ENCODE results near the gene COL4A1. TPM values are rescaled to one million over a fixed set of nuclear protein-coding genes. Genes with fewer than 3 reads are reported as not detected.

COL4A1 gene
- polyA plus RNA-seq, 1 of the 3 experiments (the other 2 are of a cell fraction), result 30.3 TPM

DNA sequence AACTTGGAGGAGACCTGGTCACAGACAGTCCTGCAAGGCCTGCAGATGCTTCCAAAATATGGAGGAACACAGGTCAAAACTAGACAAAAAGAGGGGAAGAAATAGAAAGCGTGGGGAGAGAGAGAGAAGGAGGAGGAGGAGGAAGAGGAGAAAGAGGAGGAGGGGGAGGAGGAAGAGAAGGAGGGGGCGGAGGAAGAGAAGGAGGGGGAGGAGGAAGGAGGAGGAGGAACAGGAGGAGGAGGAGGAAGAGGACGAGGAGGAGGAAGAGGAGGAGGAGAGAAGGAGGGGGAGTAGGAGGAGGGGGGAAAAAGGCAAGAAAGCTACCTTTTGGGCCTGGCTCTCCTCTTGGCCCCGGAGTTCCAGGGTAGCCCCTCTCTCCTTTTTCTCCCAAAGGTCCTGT is 105.8 kb downstream of the COL4A1 start (continued):
- TF ChIP-seq, protein P1, sequence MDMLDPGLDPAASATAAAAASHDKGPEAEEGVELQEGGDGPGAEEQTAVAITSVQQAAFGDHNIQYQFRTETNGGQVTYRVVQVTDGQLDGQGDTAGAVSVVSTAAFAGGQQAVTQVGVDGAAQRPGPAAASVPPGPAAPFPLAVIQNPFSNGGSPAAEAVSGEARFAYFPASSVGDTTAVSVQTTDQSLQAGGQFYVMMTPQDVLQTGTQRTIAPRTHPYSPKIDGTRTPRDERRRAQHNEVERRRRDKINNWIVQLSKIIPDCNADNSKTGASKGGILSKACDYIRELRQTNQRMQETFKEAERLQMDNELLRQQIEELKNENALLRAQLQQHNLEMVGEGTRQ (IDR thresholded peaks at IDR 0.05; ENCODE audit: borderline replicate concordance, low read depth, low read length), result no peak
- no peak for TF ChIP-seq RAD21 (IDR thresholded peaks at IDR 0.05; ENCODE audit: low read length)

DNA sequence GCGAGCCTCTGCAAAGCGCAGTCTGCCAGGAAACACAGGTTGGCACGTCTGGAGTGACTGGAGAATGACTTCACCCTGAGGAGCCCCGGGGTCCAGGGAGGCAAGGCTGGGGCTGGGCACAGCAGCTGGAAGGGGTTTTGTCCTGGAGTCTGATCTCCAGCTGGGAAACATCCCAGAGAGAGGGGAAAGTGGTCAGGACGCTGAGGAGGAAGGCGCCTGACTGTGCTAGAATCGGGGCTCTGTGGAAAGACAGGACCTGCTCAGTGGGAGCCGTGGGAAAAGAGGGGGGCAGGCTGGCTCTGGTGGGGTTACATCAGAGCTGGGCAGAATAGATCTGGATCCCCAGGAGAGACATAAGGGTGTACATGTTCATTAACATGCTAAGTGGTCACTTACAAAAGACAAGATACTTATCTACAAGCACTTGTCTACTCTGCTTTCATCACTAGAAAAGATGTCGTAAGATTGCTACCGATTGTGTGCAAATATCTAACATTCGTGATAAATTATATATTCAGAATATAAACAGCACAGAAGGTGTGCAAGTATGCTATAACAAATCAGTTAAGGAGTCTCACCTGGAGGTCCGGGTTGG is 106.6 kb downstream of the COL4A1 start:
- TF ChIP-seq NFIC (IDR thresholded peaks at IDR 0.05; ENCODE audit: borderline replicate concordance), result no peak
- no peak for TF ChIP-seq GATA2 (CRISPR knock-in tag; IDR thresholded peaks at IDR 0.05)
- no peak for TF ChIP-seq TEAD4 (IDR thresholded peaks at IDR 0.05; ENCODE audit: borderline replicate concordance, insufficient read depth)
- Histone ChIP-seq H4K20me1 (ENCODE audit: insufficient read depth) (no peaks in the 10 kb centered on the region), H3K9me2 (no peaks in the 10 kb centered on the region), H3K4me1 (ENCODE audit: control insufficient read depth in 1 of 2, insufficient read depth in 2 of 2, low read depth in 1 of 2, low read length in 1 of 2) (no peaks in the 10 kb centered on the region; a peak in 1 of 4 replicates), H2AFZ (ENCODE audit: low read depth) (no peak overlapping the region), H3K4me3 (ENCODE audit: low read depth in 2 of 2, low read length in 1 of 2) (no peak overlapping the region), H3K79me2 (ENCODE audit: insufficient read depth) (no peaks in the 10 kb centered on the region; the same call in 1 of the 2 replicates), H3K9ac (no peak overlapping the region), H3F3A (replicated peaks; ENCODE audit: insufficient read depth) (peaks cover 20% of the 10 kb centered on the region), H3K4me2 (no peak overlapping the region), H3K9me3 (no peaks in the 10 kb centered on the region), H3K36me3 (replicated peaks in 1 of 2; ENCODE audit: control insufficient read depth in 1 of 2, insufficient read depth in 2 of 2, low read length in 1 of 2) (peaks cover 12 to 44% of the 10 kb centered on the region in 2 experiments), H3K27ac (ENCODE audit: low read depth in 2 of 2, low read length in 1 of 2) (no peak overlapping the region), H3K27me3 (ENCODE audit: insufficient read depth) (no peaks in the 10 kb centered on the region)
- ChIA-PET POLR2A (no interaction called here), CTCF (interaction anchor here (0.5 kb wide), 1 partner anchor 26 kb away, joined by 3 read pairs; no protein-coding TSS in a partner anchor)
- 83% methylated on average over 12 of the region's 12 CpGs for WGBS (ENCODE audit: low lambda C conversion rate)
- peak; percentile 26 for DNase-seq

DNA sequence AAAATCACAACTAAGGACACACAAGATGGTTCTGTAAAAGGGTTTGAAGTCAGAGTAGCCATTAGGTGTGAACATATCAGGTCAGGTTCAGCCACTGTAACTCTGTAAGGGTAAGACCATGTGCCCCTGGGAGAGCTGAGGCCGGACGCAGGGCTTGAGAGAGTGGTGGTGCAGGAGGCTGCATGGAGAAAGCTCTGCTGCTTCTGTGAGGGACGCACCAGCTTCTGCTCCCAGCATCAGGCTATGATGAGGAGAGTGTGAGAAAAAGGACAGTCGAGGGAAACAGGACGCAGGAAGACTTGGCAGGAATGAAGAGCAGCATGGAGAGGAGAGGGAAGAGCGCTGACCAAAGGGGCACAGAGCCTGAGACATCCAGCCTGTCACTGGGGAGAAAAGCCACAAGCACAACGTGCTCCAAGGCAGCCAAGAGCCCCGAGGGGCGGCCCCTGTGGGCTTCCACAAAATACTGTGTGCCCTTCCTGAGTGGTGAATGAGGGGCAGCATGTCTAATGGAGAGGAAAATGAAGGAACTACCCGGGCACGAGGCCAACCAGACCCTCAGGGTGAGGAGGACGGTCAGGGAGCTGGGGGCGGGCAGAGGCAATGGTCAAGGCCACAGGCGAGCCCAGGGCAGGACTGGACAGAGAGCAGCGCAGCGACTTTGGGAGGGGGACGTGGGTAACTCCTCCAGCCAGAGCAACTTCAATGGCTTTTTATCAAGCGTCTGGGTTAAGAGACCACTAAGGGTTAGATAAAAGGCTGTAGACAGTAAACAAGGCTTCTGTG is 107.7 kb downstream of the COL4A1 start:
- H3K79me2 ChIP-seq (ENCODE audit: insufficient read depth), result no peaks in the 10 kb centered on the region; the same call in 1 of the 2 replicates
- H3F3A ChIP-seq (replicated peaks; ENCODE audit: insufficient read depth), result peaks cover 12% of the 10 kb centered on the region
- H3K9me3 ChIP-seq, result no peaks in the 10 kb centered on the region
- H3K27me3 ChIP-seq (ENCODE audit: insufficient read depth), result no peaks in the 10 kb centered on the region
- TF ChIP-seq, protein P2, sequence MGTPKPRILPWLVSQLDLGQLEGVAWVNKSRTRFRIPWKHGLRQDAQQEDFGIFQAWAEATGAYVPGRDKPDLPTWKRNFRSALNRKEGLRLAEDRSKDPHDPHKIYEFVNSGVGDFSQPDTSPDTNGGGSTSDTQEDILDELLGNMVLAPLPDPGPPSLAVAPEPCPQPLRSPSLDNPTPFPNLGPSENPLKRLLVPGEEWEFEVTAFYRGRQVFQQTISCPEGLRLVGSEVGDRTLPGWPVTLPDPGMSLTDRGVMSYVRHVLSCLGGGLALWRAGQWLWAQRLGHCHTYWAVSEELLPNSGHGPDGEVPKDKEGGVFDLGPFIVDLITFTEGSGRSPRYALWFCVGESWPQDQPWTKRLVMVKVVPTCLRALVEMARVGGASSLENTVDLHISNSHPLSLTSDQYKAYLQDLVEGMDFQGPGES (IDR thresholded peaks at IDR 0.05; ENCODE audit: low read depth, low read length), result no peak
- TF ChIP-seq FOSL2 (IDR thresholded peaks at IDR 0.05; ENCODE audit: borderline replicate concordance, low read depth), result no peak
- TF ChIP-seq JUND (IDR thresholded peaks at IDR 0.05), result no peak
- no peak for TF ChIP-seq GATA2 (CRISPR knock-in tag; IDR thresholded peaks at IDR 0.05)
- TF ChIP-seq, protein P3, sequence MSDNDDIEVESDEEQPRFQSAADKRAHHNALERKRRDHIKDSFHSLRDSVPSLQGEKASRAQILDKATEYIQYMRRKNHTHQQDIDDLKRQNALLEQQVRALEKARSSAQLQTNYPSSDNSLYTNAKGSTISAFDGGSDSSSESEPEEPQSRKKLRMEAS (IDR thresholded peaks at IDR 0.05; ENCODE audit: low read depth), result no peak
- TF ChIP-seq, protein P4, sequence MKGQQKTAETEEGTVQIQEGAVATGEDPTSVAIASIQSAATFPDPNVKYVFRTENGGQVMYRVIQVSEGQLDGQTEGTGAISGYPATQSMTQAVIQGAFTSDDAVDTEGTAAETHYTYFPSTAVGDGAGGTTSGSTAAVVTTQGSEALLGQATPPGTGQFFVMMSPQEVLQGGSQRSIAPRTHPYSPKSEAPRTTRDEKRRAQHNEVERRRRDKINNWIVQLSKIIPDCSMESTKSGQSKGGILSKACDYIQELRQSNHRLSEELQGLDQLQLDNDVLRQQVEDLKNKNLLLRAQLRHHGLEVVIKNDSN (IDR thresholded peaks at IDR 0.05; ENCODE audit: borderline replicate concordance, low read depth), result no peak
- TF ChIP-seq SMC3 (IDR thresholded peaks at IDR 0.05; ENCODE audit: low read depth, low read length), result no peak
- no peak for TF ChIP-seq RAD21 (IDR thresholded peaks at IDR 0.05; ENCODE audit: low read length)
- peaks cover 6 to 38% of the 10 kb centered on the region in 2 experiments for H3K36me3 ChIP-seq (replicated peaks in 1 of 2; ENCODE audit: control insufficient read depth in 1 of 2, insufficient read depth in 2 of 2, low read length in 1 of 2)
- H3K4me3 ChIP-seq (ENCODE audit: low read depth in 2 of 2, low read length in 1 of 2), result no peak overlapping the region
- WGBS (ENCODE audit: low lambda C conversion rate), result 82% methylated on average over 18 of the region's 18 CpGs
- DNase-seq, result no peak
- ChIA-PET CTCF (no interaction called here), POLR2A (no interaction called here)
- no peaks in the 10 kb centered on the region for H4K20me1 ChIP-seq (ENCODE audit: insufficient read depth)
- no peaks in the 10 kb centered on the region; a peak in 1 of 4 replicates for H3K4me1 ChIP-seq (ENCODE audit: control insufficient read depth in 1 of 2, insufficient read depth in 2 of 2, low read depth in 1 of 2, low read length in 1 of 2)
- no peaks in the 10 kb centered on the region for H3K9me2 ChIP-seq
- no peak overlapping the region for H2AFZ ChIP-seq (ENCODE audit: low read depth)
- no peak overlapping the region for H3K4me2 ChIP-seq
- no peak overlapping the region for H3K9ac ChIP-seq
- H3K27ac ChIP-seq (ENCODE audit: low read depth in 2 of 2, low read length in 1 of 2), result no peak overlapping the region
